ENCODE data around the gene TMEM80.

DNA sequence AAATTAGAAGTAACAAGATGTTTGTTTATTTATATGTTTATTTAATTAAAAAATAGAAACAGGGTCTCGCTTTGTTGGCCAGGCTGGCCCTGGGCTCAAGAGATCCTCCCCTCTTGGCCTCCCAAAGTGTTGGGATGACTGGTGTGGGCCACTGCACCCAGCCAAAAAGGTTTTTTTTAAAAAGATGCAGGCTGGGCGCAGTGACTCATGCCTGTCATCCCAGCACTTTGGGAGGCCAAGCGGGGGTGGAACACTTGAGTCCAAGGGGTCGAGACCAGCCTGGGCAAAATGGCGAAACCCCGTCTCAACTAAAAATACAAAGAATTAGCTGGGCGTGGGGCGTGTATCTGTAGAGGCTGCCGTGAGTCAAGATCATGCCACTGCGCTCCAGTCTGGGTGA lies 45.1 kb upstream of the TMEM80 start:
- TF ChIP-seq, protein P1, sequence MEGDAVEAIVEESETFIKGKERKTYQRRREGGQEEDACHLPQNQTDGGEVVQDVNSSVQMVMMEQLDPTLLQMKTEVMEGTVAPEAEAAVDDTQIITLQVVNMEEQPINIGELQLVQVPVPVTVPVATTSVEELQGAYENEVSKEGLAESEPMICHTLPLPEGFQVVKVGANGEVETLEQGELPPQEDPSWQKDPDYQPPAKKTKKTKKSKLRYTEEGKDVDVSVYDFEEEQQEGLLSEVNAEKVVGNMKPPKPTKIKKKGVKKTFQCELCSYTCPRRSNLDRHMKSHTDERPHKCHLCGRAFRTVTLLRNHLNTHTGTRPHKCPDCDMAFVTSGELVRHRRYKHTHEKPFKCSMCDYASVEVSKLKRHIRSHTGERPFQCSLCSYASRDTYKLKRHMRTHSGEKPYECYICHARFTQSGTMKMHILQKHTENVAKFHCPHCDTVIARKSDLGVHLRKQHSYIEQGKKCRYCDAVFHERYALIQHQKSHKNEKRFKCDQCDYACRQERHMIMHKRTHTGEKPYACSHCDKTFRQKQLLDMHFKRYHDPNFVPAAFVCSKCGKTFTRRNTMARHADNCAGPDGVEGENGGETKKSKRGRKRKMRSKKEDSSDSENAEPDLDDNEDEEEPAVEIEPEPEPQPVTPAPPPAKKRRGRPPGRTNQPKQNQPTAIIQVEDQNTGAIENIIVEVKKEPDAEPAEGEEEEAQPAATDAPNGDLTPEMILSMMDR (IDR thresholded peaks at IDR 0.05) = no peak
- no peak for TF ChIP-seq POLR2A (IDR thresholded peaks at IDR 0.05)
